OCI-LY3 (cell line): ENCODE measurements around the gene LRP1B.

Experiments used
- H2AFZ ChIP-seq: fragments of 200-600, 300-600 bp; shearing (Covaris generic); 2 replicates; pipeline ENCODE4 v1.6.0; 2014; ENCODE audit warnings: antibody characterized with exemption, low read depth, low read length
- H3K27ac ChIP-seq: fragments of 200-600, 300-600 bp; sonication (generic); 2 replicates; pipeline ENCODE4 v1.5.1; 2014; ENCODE audit warnings: mild to moderate bottlenecking, low read length, moderate library complexity, mixed read lengths
- H3K27me3 ChIP-seq: fragments of 200-600, 300-600 bp; sonication (generic); 2 replicates; pipeline ENCODE4 v1.6.1; 2014; ENCODE audit warnings: low read depth, low read length, mixed read lengths
- H3K36me3 ChIP-seq: fragments of 200-600, 300-600 bp; sonication (generic); replicated peaks from 2 replicates; pipeline ENCODE3; 2014; ENCODE audit warnings: low read depth, low read length, mixed read lengths
- H3K4me1 ChIP-seq: fragments of 300-600, 200-600 bp; sonication (generic); 2 replicates; pipeline ENCODE4 v1.6.1; 2014; ENCODE audit warnings: low read length, mixed read lengths
- H3K4me2 ChIP-seq: fragments of 200-600, 300-600 bp; sonication (generic); 2 replicates; pipeline ENCODE4 v1.6.1; 2014; ENCODE audit warnings: low read length, mixed read lengths
- H3K4me3 ChIP-seq: fragments of 300-600, 200-600 bp; sonication (generic); 2 replicates; pipeline ENCODE4 v1.5.1; 2014; ENCODE audit warnings: antibody characterized with exemption, mild to moderate bottlenecking, low read length, moderate library complexity
- H3K79me2 ChIP-seq: fragments of 300-600, 200-600 bp; shearing (Covaris generic); 2 replicates; pipeline ENCODE4 v1.6.1; 2014; ENCODE audit warnings: mild to moderate bottlenecking, low read length, mixed read lengths
- H3K9ac ChIP-seq: fragments of 300-600, 200-600 bp; shearing (Covaris generic); 2 replicates; pipeline ENCODE4 v1.6.0; 2014; ENCODE audit warnings: mild to moderate bottlenecking, low read length, moderate library complexity
- H3K9me3 ChIP-seq: fragments of 200-600, 300-600 bp; shearing (Covaris generic); 2 replicates; pipeline ENCODE4 v1.6.1; 2014; ENCODE audit warnings: low read length, mixed read lengths; ENCODE audit not compliant: insufficient read depth
- H4K20me1 ChIP-seq: fragments of 200-600, 300-600 bp; sonication (generic); 2 replicates; pipeline ENCODE4 v1.6.1; 2016; ENCODE audit warnings: low read length, mixed read lengths; ENCODE audit not compliant: insufficient read depth
- CTCF ChIP-seq: fragments of 200-600, 300-600 bp; sonication (generic); IDR thresholded peaks from 2 replicates; pipeline ENCODE4 v1.5.1; 2014; ENCODE audit warnings: antibody characterized with exemption, low read length, low read depth
- EZH2phosphoT487 ChIP-seq: fragments of 200-600 bp; shearing (Covaris generic); IDR thresholded peaks from 2 replicates; pipeline ENCODE4 v1.6.1; 2018; ENCODE audit warnings: antibody characterized with exemption, mixed run types, low read depth

Gene LRP1B

GRCh38 chr2:141869572-141869971 is 261.2 kb downstream of the LRP1B start:
- Histone ChIP-seq H4K20me1 (no peaks in the 10 kb centered on the region), H3K4me2 (no peak overlapping the region), H3K27me3 (no peaks in the 10 kb centered on the region), H3K36me3 (no peaks in the 10 kb centered on the region), H3K4me3 (no peak overlapping the region), H3K9me3 (no peaks in the 10 kb centered on the region), H3K27ac (no peak overlapping the region), H3K4me1 (no peaks in the 10 kb centered on the region), H3K79me2 (no peaks in the 10 kb centered on the region), H2AFZ (no peak overlapping the region), H3K9ac (no peak overlapping the region)
- TF ChIP-seq EZH2phosphoT487: no peak
- no peak for TF ChIP-seq CTCF

GRCh38 chr2:141863964-141864363 is 266.9 kb downstream of the LRP1B start:
- no peaks in the 10 kb centered on the region for H3K36me3 ChIP-seq
- H4K20me1 ChIP-seq: no peaks in the 10 kb centered on the region
- no peak overlapping the region for H3K27ac ChIP-seq
- H3K4me3 ChIP-seq: no peak overlapping the region
- no peak overlapping the region for H3K4me2 ChIP-seq
- H3K4me1 ChIP-seq: no peaks in the 10 kb centered on the region
- H2AFZ ChIP-seq: no peak overlapping the region
- no peaks in the 10 kb centered on the region for H3K27me3 ChIP-seq
- no peaks in the 10 kb centered on the region for H3K9me3 ChIP-seq
- H3K79me2 ChIP-seq: no peaks in the 10 kb centered on the region
- no peak for TF ChIP-seq CTCF
- TF ChIP-seq EZH2phosphoT487: no peak
- H3K9ac ChIP-seq: no peak overlapping the region

GRCh38 chr2:141856215-141856919 is 274.4 kb downstream of the LRP1B start:
- Histone ChIP-seq H3K79me2 (no peaks in the 10 kb centered on the region), H3K27ac (no peak overlapping the region), H3K4me3 (no peak overlapping the region), H3K9ac (no peak overlapping the region), H3K36me3 (no peaks in the 10 kb centered on the region), H3K4me1 (no peaks in the 10 kb centered on the region), H3K27me3 (no peaks in the 10 kb centered on the region), H2AFZ (no peak overlapping the region), H4K20me1 (no peaks in the 10 kb centered on the region), H3K9me3 (no peaks in the 10 kb centered on the region), H3K4me2 (no peak overlapping the region)
- no peak for TF ChIP-seq CTCF
- no peak for TF ChIP-seq EZH2phosphoT487

GRCh38 chr2:141848191-141848590 is 282.6 kb downstream of the LRP1B start:
- no peaks in the 10 kb centered on the region for H4K20me1 ChIP-seq
- H3K4me1 ChIP-seq: no peaks in the 10 kb centered on the region
- no peak overlapping the region for H3K4me3 ChIP-seq
- H3K79me2 ChIP-seq: no peaks in the 10 kb centered on the region
- H3K9me3 ChIP-seq: no peaks in the 10 kb centered on the region
- H3K9ac ChIP-seq: no peak overlapping the region
- TF ChIP-seq CTCF: no peak
- H3K36me3 ChIP-seq: no peaks in the 10 kb centered on the region
- no peak overlapping the region for H3K27ac ChIP-seq
- H2AFZ ChIP-seq: no peak overlapping the region
- H3K4me2 ChIP-seq: no peak overlapping the region
- H3K27me3 ChIP-seq: no peaks in the 10 kb centered on the region
